Peyer's patch (tissue), 4 donors: ENCODE measurements around the gene NDRG3. TPM values are rescaled to one million over a fixed set of nuclear protein-coding genes. Genes with fewer than 3 reads are reported as not detected.

Experiments used
- DNase-seq, 3 donors: peaks; one replicate each; pipeline ENCODE4 v3.0.0-alpha.2; 2017 to 2019
- H3K27ac ChIP-seq, 4 donors: fragments of 200-600 bp; sonication (generic); one replicate each; pipeline ENCODE4 v1.5.1; 2016 to 2019
- H3K27me3 ChIP-seq, 2 donors: fragments of 200-600 bp; sonication (generic); one replicate each; pipeline ENCODE4 v1.5.1; 2019
- H3K36me3 ChIP-seq, 3 donors: fragments of 200-600 bp; sonication (generic); one replicate each; pipeline ENCODE4 v1.5.1; 2016 to 2019
- H3K4me1 ChIP-seq, 4 donors: fragments of 200-600 bp; sonication (generic); one replicate each; pipeline ENCODE4 v1.5.1; 2016 to 2019
- H3K4me3 ChIP-seq, 4 donors: fragments of 200-600 bp; sonication (generic); 1 replicate in 3 of 4; 2 replicates in 1 of 4; pipeline ENCODE4 v1.5.1; 2016 to 2019; ENCODE audit warnings: mild to moderate bottlenecking in 1 of 4
- H3K9me3 ChIP-seq, 4 donors: fragments of 200-600 bp; sonication (generic); one replicate each; pipeline ENCODE4 v1.5.1; 2016 to 2019; ENCODE audit warnings: mild to moderate bottlenecking in 1 of 4
- POLR2A ChIP-seq, 2 donors: fragments of 450-650 bp; IDR thresholded peaks; one replicate each; pipeline ENCODE4 v1.5.1; 2017; ENCODE audit warnings: antibody characterized with exemption in 2 of 2, mild to moderate bottlenecking in 2 of 2, moderate library complexity in 2 of 2
- total RNA-seq, 4 donors: library from RNA; depleted of rRNA; stranded (reverse); fragments of >200 nt; gene quantifications; one replicate each; pipeline ENCODE4 v1.1.0, GENCODE V29; 2016
- TF ChIP-seq, protein P1 (sequence below), 6 experiments: fragments of 450-650 bp in 4 of 6; fragments of 200-600 bp in 2 of 6; sonication (generic) in 1 of 6; IDR thresholded peaks; one replicate each; pipeline ENCODE4 v1.5.1; 2017 to 2019; ENCODE audit warnings: antibody characterized with exemption in 6 of 6, mild to moderate bottlenecking in 3 of 6, moderate library complexity in 1 of 6

The NDRG3 gene
- total RNA-seq, 4 donors from 2014 or later: 12.6 to 28.4 (median 22.6) TPM

DNA sequence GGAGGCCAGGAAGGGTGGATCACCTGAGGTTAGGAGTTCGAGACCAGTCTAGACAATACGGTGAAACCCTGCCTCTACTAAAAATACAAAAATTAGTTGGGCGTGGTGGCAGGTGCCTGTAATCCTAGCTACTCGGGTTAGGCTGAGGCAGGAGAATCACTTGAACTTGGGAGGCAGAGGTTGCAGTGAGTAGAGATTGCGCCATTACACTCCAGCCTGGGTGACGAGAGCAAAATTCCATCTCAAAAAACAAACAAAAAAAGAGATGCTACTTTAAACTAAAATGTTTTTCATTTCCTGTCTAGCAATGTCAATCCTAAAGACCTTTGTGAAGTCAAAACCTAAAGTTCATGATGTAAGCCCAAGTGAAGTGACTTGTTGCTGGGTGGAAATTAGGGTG, 14.8 kb upstream of the NDRG3 start:
- Histone ChIP-seq H3K9me3 (no peaks in the 10 kb centered on the region), H3K4me1 (peaks cover 0 to 7% (median 2%) of the 10 kb centered on the region in 4 donors), H3K27ac (no peak overlapping the region), H3K4me3 (no peak overlapping the region), H3K27me3 (no peaks in the 10 kb centered on the region), H3K36me3 (peaks cover 0 to 12% (median 0%) of the 10 kb centered on the region in 3 donors)
- TF ChIP-seq POLR2A (IDR thresholded peaks at IDR 0.05): no peak
- TF ChIP-seq, protein P1, sequence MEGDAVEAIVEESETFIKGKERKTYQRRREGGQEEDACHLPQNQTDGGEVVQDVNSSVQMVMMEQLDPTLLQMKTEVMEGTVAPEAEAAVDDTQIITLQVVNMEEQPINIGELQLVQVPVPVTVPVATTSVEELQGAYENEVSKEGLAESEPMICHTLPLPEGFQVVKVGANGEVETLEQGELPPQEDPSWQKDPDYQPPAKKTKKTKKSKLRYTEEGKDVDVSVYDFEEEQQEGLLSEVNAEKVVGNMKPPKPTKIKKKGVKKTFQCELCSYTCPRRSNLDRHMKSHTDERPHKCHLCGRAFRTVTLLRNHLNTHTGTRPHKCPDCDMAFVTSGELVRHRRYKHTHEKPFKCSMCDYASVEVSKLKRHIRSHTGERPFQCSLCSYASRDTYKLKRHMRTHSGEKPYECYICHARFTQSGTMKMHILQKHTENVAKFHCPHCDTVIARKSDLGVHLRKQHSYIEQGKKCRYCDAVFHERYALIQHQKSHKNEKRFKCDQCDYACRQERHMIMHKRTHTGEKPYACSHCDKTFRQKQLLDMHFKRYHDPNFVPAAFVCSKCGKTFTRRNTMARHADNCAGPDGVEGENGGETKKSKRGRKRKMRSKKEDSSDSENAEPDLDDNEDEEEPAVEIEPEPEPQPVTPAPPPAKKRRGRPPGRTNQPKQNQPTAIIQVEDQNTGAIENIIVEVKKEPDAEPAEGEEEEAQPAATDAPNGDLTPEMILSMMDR (IDR thresholded peaks at IDR 0.05): no peak
- DNase-seq: no peak

DNA sequence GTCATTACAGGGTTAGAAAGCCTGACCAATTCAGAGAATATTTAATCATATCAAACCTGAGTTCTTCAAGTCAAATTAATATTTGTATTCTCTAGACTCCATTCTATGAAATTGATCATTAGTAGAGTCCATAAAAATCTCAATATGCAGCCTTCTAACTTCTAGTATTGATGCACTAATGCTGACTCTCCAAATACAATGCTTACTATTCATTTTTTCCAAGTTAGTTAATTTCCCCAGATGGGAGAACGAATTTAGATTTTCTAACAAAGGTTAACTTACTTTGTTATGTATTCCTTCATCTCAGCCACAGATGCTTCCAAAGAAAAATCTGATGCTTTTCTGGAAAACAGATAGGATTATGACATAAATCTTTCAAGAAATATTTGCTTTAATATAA, 12.4 kb upstream of the NDRG3 start:
- H3K9me3 ChIP-seq: no peaks in the 10 kb centered on the region
- no peak for DNase-seq
- peaks cover 0 to 20% (median 0%) of the 10 kb centered on the region in 3 donors for H3K36me3 ChIP-seq
- no peaks in the 10 kb centered on the region for H3K27me3 ChIP-seq
- TF ChIP-seq, protein P1 (IDR thresholded peaks at IDR 0.05): no peak
- TF ChIP-seq POLR2A (IDR thresholded peaks at IDR 0.05): no peak
- peak overlapping the region in 2 of 4 donors; percentile 35 to 70 for H3K27ac ChIP-seq
- peaks cover 0 to 7% (median 2%) of the 10 kb centered on the region in 4 donors for H3K4me1 ChIP-seq
- H3K4me3 ChIP-seq: no peak overlapping the region

DNA sequence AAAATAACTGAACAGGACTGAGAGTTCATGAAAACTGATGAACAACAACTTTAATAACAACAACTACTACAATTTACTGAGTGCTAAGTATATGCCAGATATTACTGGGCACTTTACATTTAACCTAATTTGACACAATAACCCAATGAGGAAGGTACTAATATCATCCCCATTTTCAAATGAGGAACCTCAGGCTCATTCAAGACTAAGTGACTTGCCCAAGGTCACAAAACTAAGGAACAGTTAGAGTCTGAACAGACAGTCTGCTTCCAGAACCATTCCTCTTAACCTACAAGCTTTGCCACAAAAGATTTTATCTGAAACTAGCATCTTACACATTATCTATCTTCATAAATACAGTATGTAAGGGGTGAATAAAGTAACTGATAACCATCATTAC, 10.6 kb upstream of the NDRG3 start:
- no peaks in the 10 kb centered on the region for H3K9me3 ChIP-seq
- H3K27ac ChIP-seq: peak overlapping the region in 2 of 4 donors; percentile 42 to 70
- H3K36me3 ChIP-seq: peaks cover 0 to 34% (median 0%) of the 10 kb centered on the region in 3 donors
- H3K4me3 ChIP-seq: no peak overlapping the region
- H3K27me3 ChIP-seq: no peaks in the 10 kb centered on the region
- DNase-seq: no peak
- TF ChIP-seq, protein P1 (IDR thresholded peaks at IDR 0.05): no peak
- no peak for TF ChIP-seq POLR2A (IDR thresholded peaks at IDR 0.05)
- H3K4me1 ChIP-seq: peaks cover 0 to 7% (median 2%) of the 10 kb centered on the region in 4 donors

DNA sequence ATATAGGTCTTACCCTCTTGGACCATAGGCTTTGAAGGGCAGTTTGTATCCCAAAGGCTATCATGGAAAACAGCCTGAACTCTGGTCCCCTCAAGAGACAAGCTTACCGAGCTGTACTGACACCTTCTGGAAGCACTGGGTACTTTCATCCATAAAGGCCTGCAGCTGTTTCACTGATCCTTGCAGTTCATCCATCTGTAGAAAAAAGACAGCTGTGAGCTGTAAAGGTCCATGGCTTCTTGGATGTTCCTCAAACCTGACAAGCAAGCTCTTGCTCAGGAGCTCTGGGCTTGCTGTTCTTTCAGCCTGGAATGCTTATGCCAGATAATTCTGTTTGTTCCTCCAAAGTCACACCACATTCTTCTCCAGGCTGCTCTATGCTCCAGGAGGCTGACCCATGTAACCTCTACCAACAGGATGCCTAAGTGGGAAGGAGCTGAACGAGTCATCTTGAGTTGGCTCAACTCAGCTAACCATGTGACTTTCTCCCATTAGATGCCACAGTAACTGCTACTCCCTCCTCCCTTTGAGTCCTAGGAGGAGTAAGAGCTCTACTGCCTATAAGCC, 8.8 kb upstream of the NDRG3 start:
- H3K36me3 ChIP-seq: peaks cover 0 to 34% (median 0%) of the 10 kb centered on the region in 3 donors
- no peaks in the 10 kb centered on the region for H3K9me3 ChIP-seq
- peaks cover 0 to 7% (median 2%) of the 10 kb centered on the region in 4 donors for H3K4me1 ChIP-seq
- no peak overlapping the region for H3K27ac ChIP-seq
- DNase-seq: peak in 2 of 3 donors; percentile 41 to 76
- no peak for TF ChIP-seq POLR2A (IDR thresholded peaks at IDR 0.05)
- TF ChIP-seq, protein P1 (IDR thresholded peaks at IDR 0.05): peak; percentile 55 to 88 (median 79)
- no peaks in the 10 kb centered on the region for H3K27me3 ChIP-seq
- H3K4me3 ChIP-seq: no peak overlapping the region

DNA sequence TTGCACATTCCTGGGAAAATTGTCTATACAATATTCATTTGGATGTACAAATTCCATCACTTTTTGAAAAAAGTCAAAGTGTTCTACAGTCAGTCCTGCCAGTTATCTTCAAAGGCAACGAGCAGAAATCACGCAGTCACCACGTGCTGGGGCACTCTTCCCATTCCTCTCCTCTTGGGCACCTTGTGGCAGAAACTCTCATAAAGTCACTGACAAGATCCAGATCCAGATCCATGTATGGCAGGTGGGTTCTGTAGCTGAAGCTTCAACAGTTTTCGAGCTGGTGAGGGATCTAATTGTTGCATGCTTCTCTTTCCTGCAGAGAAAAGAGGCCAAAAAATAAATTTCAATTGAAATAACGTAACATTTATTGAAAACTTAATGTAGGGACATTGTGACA, 6.7 kb upstream of the NDRG3 start:
- Histone ChIP-seq H3K27me3 (no peaks in the 10 kb centered on the region), H3K4me1 (peaks cover 0 to 7% (median 2%) of the 10 kb centered on the region in 4 donors), H3K4me3 (no peak overlapping the region), H3K36me3 (peaks cover 0 to 34% (median 0%) of the 10 kb centered on the region in 3 donors), H3K9me3 (no peaks in the 10 kb centered on the region), H3K27ac (no peak overlapping the region)
- no peak for DNase-seq
- TF ChIP-seq, protein P1 (IDR thresholded peaks at IDR 0.05): no peak
- no peak for TF ChIP-seq POLR2A (IDR thresholded peaks at IDR 0.05)
